Measurements from ENCODE around the gene CCDC78.
"Not testable (repeated sequence)": the region's sequence is repeated elsewhere in the genome, so short reads cannot be mapped to it uniquely, and the experiment has no call there.

CCDC78 gene

GRCh38 chr16:761625-762513 lies 35.6 kb upstream of the CCDC78 start:
- no peak for DNase-seq (ENCODE audit: low read depth in 1 of 2, low spot score in 1 of 2)

- DNase-seq (ENCODE audit: low read depth in 1 of 2, low spot score in 1 of 2): no peak
These were observed 34.5 kb upstream of the CCDC78 start, which contains the start of gene MSLN for GRCh38 chr16:760545-761343. TSS of gene MSLN (plus strand) at chr16:760734. CDS start at chr16:762681, 1,947 bp downstream.

GRCh38 chr16:760065-760464 lies 33.8 kb upstream of the CCDC78 start:
- no peak for DNase-seq (ENCODE audit: low read depth in 1 of 2, low spot score in 1 of 2)

GRCh38 chr16:759110-759910 lies 33.1 kb upstream of the CCDC78 start:
- no peak for DNase-seq (ENCODE audit: low read depth in 1 of 2, low spot score in 1 of 2)

- DNase-seq (ENCODE audit: low read depth in 1 of 2, low spot score in 1 of 2): no peak
These were observed 30.2 kb upstream of the CCDC78 start for GRCh38 chr16:756428-756827.

- DNase-seq (ENCODE audit: low read depth in 1 of 2, low spot score in 1 of 2): no peak
These were observed 28.4 kb upstream of the CCDC78 start for GRCh38 chr16:754656-755055.

GRCh38 chr16:754121-754607 lies 27.9 kb upstream of the CCDC78 start:
- DNase-seq (ENCODE audit: low read depth in 1 of 2, low spot score in 1 of 2): not testable (repeated sequence)

- DNase-seq (ENCODE audit: low read depth in 1 of 2, low spot score in 1 of 2): no peak
These were observed 25.7 kb upstream of the CCDC78 start for GRCh38 chr16:752007-752312.

- no peak for DNase-seq (ENCODE audit: low read depth in 1 of 2, low spot score in 1 of 2)
These were observed 25.1 kb upstream of the CCDC78 start for GRCh38 chr16:751152-752006.

GRCh38 chr16:750485-750884 lies 24.2 kb upstream of the CCDC78 start:
- DNase-seq (ENCODE audit: low read depth in 1 of 2, low spot score in 1 of 2): no peak

GRCh38 chr16:749010-749409 lies 22.8 kb upstream of the CCDC78 start:
- DNase-seq (ENCODE audit: low read depth in 1 of 2, low spot score in 1 of 2): no peak

- no peak for DNase-seq (ENCODE audit: low read depth in 1 of 2, low spot score in 1 of 2)
These were observed 21.9 kb upstream of the CCDC78 start for GRCh38 chr16:747978-748746.

GRCh38 chr16:746637-747036 lies 20.4 kb upstream of the CCDC78 start:
- no peak for DNase-seq (ENCODE audit: low read depth in 1 of 2, low spot score in 1 of 2)

GRCh38 chr16:745739-746138 lies 19.5 kb upstream of the CCDC78 start:
- DNase-seq (ENCODE audit: low read depth in 1 of 2, low spot score in 1 of 2): no peak

GRCh38 chr16:743794-744500 lies 17.7 kb upstream of the CCDC78 start:
- DNase-seq (ENCODE audit: low read depth in 1 of 2, low spot score in 1 of 2): no peak

GRCh38 chr16:742894-743293 lies 16.7 kb upstream of the CCDC78 start:
- not testable (repeated sequence) for DNase-seq (ENCODE audit: low read depth in 1 of 2, low spot score in 1 of 2)

GRCh38 chr16:741986-742629 lies 15.9 kb upstream of the CCDC78 start:
- no peak for DNase-seq (ENCODE audit: low read depth in 1 of 2, low spot score in 1 of 2)

GRCh38 chr16:740764-741505 lies 14.7 kb upstream of the CCDC78 start, which contains the start of gene CIAO3:
TSS of gene CIAO3 (minus strand) at chr16:740997. CDS start at chr16:740985, 12 bp downstream.
- peak; percentile 88 to 91 for DNase-seq (ENCODE audit: low read depth in 1 of 2, low spot score in 1 of 2)

Data from stimulated activated CD4-positive, alpha-beta T cell treated with anti-CD3 and anti-CD28 coated beads, Interleukin-15, amount 100 ng/mL, for 1 hour (primary cell).